Adrenal gland (tissue), 5 donors: ENCODE measurements around the gene NRXN2.

Source experiments
- POLR2A ChIP-seq, 2 donors: fragments of 450-650 bp; IDR thresholded peaks; one replicate each; pipeline ENCODE4 v1.6.1; 2017; ENCODE audit warnings: antibody characterized with exemption in 2 of 2, mild to moderate bottlenecking in 2 of 2, moderate library complexity in 1 of 2
- TF ChIP-seq, protein P1 (sequence below), 6 experiments: fragments of 450-650 bp in 4 of 6; fragments of 200-600 bp in 2 of 6; sonication (generic) in 1 of 6; IDR thresholded peaks; 1 replicate in 5 of 6; 2 replicates in 1 of 6; pipeline versions ENCODE4 v1.5.1 to v1.8.0; 2016 to 2021; ENCODE audit warnings: antibody characterized with exemption in 6 of 6, mild to moderate bottlenecking in 2 of 6, moderate library complexity in 1 of 6
- donor health status: DM: no; HTN: no; CAD: no.

DNA sequence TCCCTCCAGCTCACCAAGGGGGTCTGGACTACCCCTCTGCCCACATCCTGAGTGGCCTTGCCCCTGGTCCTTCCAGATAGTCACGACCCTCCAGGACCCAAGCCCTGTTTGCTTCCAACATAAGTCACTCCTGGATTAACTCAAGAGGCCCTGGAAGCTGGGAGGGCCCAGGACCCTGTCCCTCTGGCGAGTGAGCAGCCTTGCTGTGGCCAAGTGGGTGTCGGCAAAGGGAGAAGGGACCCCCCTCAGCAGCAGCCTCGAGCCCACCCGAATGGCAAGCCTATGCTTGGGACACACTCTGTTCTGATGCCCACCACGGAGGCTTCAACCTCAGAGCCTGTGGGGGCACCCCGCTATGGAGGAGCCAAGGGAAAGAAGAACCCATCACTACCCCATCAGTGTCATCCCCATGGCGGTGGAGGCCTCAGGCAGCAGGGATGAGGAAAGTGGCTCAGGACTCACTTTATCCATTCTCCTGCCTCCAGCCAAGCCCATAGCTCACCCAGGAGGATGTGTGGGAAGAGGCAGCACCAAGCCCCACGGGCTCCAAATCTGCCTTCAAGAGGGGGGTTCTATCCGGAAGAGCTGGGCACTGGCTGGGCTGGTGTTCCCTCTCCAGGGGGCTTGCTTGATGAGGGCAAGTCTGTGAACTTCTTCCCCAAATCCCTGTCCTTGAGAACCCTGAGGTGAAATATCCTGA, 119.4 kb downstream of the NRXN2 start:
- TF ChIP-seq, protein P1, sequence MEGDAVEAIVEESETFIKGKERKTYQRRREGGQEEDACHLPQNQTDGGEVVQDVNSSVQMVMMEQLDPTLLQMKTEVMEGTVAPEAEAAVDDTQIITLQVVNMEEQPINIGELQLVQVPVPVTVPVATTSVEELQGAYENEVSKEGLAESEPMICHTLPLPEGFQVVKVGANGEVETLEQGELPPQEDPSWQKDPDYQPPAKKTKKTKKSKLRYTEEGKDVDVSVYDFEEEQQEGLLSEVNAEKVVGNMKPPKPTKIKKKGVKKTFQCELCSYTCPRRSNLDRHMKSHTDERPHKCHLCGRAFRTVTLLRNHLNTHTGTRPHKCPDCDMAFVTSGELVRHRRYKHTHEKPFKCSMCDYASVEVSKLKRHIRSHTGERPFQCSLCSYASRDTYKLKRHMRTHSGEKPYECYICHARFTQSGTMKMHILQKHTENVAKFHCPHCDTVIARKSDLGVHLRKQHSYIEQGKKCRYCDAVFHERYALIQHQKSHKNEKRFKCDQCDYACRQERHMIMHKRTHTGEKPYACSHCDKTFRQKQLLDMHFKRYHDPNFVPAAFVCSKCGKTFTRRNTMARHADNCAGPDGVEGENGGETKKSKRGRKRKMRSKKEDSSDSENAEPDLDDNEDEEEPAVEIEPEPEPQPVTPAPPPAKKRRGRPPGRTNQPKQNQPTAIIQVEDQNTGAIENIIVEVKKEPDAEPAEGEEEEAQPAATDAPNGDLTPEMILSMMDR (IDR thresholded peaks at IDR 0.05): no peak
- TF ChIP-seq POLR2A (IDR thresholded peaks at IDR 0.05): no peak
